C4-2B (cell line): ENCODE results near the gene SOAT2.

Experiments
- H3K27ac ChIP-seq: fragments of 450-650 bp; 2 replicates; pipeline ENCODE4 v1.5.1; 2017
- ZFX ChIP-seq: fragments of 450-650 bp; IDR thresholded peaks from 2 replicates; pipeline ENCODE4 v1.6.1; 2017
- TF ChIP-seq, protein P1 (sequence below): fragments of 450-650 bp; conservative IDR thresholded peaks from 2 replicates; pipeline ENCODE4 v1.5.1; 2017; ENCODE audit warnings: mild to moderate bottlenecking

SOAT2 gene

DNA sequence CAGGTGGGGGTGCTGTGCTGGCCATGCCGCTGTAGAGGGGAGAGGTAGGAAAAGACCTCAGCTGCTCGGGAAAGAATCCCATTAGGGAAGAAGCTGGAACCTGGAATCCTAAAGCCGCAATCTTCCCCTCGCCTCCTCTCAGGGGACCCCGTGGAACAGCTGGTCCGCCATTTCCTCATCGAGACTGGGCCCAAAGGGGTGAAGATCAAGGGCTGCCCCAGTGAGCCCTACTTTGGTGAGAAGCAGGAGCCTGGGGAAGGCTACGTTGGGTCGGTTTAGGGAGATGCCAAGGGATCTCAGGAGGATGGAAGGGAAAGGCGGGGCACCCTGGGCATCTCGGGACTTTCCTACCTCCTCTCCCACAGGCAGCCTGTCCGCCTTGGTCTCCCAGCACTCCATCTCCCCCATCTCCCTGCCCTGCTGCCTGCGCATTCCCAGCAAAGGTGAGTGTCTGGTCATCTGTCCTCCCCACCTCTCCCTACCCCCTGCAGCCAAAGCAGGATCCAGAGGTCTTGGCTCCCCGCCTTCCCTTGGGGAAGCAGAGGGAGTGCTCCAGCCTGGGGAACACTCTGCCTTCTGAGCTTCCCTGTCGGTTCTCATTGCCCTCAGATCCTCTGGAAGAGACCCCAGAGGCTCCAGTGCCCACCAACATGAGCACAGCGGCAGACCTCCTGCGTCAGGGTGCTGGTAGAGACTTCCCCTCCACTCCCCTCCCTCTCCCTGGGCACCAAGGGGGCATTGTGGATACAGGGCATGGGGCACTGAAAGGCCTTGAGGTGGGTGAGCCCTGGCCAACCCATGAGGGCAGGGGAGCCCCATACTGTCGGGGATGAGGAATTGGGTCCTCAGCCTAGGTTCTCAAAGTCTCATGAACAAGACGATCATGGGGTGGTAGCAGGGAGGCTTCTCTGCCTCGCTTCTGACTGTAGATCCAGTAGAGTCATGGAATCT lies 41.0 kb upstream of the SOAT2 start:
- TF ChIP-seq ZFX: no peak
- TF ChIP-seq, protein P1, sequence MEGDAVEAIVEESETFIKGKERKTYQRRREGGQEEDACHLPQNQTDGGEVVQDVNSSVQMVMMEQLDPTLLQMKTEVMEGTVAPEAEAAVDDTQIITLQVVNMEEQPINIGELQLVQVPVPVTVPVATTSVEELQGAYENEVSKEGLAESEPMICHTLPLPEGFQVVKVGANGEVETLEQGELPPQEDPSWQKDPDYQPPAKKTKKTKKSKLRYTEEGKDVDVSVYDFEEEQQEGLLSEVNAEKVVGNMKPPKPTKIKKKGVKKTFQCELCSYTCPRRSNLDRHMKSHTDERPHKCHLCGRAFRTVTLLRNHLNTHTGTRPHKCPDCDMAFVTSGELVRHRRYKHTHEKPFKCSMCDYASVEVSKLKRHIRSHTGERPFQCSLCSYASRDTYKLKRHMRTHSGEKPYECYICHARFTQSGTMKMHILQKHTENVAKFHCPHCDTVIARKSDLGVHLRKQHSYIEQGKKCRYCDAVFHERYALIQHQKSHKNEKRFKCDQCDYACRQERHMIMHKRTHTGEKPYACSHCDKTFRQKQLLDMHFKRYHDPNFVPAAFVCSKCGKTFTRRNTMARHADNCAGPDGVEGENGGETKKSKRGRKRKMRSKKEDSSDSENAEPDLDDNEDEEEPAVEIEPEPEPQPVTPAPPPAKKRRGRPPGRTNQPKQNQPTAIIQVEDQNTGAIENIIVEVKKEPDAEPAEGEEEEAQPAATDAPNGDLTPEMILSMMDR: peak; percentile 32
- peak overlapping the region; percentile 36 for H3K27ac ChIP-seq

DNA sequence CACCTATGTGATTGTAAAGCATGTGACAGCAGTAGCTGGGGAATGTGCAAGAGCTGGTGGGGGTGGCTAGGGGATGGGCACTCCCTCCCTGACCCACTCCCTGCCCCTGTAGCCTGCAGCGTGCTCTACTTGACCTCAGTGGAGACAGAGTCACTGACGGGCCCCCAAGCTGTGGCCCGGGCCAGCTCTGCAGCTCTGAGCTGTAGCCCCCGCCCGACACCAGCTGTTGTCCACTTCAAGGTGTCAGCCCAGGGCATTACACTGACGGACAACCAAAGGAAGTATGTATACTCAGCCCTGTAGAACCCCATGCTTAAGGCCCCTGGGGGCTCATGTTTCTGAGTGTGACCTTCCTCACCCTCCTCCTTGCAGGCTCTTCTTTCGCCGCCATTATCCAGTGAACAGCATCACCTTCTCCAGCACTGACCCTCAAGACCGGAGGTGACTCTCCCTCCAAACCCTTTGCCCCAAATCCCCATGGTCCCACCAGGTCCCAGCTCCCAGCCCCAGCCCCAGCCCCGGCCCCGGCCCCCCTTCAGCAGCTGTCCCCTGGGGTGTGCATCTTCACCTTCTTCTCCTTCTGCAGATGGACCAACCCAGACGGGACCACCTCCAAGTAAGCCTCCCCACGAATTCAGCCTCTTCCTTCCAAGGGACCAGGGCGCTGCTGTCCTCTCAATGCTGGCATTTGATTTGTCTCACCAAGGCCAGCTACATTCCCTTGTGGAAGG lies 40.1 kb upstream of the SOAT2 start:
- no peak overlapping the region for H3K27ac ChIP-seq
- TF ChIP-seq, protein P1: no peak
- TF ChIP-seq ZFX: no peak

DNA sequence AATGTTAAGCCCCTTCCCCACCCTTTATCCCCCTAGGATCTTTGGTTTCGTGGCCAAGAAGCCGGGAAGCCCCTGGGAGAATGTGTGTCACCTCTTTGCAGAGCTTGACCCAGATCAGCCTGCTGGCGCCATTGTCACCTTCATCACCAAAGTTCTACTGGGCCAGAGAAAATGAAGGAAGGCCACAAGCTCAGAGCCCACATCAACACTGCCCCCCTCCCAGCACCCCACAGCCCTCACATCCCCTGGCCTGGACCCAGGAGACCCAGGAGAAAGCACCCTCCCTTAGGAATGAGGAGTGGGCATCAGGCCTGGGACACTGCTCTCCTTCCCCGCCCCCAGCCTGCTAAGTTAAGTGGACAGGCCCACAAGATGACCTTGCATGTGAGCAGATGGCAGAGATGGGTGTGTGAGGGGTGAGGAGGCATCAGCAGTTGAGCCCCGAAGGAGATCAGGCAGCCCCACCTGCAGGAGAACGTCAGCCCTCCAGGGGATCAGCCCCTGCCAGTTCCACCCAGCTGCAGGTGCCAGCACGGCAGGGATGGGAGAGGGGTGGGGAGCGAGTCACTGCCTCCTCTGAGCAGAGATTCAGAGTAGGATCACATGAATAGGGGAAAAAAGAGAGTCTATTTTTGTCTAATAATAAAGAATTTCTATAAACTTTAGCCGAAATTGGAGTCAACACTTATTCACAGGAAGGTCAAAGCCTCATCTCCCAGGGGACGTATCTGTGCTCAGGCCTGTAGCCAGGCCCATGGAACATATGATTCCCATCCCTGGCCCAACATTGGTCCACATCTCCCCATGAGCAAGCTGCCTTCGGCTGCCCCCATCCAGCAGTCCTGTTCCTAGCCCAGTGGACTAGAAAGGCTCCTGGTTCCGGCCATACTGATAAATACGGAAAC lies 39.3 kb upstream of the SOAT2 start:
- no peak overlapping the region for H3K27ac ChIP-seq
- TF ChIP-seq, protein P1: no peak
- no peak for TF ChIP-seq ZFX

DNA sequence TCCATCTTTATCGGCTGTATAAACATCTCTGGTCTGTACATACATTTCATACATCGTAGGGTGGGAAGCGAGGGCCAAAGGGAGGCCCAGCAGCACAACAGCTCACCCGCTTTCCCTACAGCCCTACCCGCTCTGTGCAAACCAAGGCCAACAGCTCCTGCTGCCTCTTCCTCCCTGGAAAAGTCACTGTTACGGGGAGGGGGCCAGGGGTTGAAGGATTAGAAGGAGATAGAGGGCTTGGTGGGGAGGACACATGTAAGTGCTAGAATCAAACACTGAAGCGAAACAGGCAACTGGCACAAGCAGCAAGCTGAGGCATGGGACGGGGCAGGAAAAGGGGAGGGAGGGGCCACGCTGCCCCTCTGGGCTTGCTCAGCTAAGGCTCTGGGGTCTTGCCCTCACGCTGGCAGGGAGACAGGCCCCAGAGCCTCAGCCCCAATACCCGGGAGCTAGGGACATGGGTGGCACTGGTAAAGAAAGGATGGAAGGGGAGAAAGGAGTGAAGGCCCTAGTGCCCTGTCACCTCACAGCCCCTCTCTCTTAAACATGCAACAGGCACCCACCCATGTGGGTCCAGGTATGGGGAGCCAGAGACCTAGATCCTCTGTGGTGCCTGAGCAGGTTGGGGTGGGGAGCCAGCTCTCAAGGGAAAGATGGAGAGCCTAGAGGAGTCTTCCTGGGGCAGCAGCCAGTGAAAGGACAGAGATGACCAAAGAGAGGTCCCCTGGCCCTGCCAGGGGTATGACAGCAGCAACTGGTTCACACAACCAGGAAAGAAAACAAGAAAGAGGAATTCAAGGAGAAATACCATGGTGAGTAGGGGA lies 38.5 kb upstream of the SOAT2 start:
- TF ChIP-seq ZFX: no peak
- TF ChIP-seq, protein P1: no peak
- H3K27ac ChIP-seq: no peak overlapping the region

DNA sequence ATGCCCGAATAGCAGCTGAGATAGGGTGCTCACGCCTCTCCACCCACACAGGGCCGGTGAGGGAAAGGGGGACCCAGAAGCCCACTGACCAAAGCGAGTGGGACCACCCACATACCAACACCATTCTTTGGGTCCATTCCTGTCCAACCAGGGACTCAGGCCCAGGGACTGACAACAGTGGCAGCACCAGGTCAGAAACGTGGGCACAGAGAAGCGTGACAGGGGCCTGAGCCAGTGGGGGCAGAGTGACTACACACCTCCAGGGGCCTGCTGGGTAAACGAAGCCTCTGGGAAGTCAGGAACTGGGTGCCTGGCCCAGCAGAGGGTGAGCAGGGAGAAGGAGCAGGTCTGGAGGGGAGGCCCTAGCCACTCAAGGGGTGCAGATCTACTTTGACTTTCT lies 37.8 kb upstream of the SOAT2 start:
- no peak for TF ChIP-seq ZFX
- TF ChIP-seq, protein P1: no peak
- H3K27ac ChIP-seq: no peak overlapping the region

DNA sequence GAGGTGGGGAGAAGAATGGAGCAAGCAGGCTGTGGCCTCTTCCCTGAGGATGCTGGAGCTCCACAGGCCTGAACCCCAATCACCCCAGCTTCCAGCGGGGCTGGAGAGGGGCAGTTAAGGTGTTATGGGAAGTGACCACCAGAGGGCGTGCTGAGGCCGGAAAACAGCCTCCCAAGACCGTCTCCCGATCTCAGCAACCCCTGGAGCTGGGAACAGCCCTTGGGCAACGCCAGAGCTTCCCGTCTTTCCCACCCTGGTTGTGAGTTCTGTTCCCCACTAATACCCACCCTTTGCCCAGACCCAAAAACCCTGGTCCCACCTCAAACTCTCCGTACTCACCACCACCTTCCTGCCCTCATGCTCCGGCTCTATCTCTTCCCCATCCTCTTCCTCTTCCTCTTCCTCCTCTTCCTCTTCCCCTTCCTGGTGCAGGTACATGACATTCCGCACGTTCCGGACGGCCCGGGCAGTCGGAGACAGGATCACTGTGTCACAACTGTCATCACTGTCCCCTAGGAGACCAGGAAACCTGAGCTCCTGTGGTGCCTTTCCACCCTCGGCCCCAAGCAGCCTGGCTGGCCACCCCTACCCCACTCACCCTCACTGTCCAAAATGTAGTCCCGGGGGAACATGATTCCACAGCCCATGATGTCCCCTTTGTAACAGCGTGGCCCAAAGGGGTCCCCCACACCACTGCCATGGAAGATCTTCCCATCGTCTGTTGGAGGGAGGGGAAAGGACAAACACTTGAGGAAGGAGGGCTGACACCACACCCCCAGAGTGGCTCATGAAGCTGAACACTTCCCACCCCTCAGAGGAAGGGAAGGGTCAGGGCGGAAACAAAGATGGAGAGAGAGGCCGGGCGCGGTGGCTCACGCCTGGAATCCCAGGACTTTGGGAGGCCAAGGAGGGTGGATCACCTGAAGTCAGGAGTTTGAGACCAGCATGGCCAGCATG lies 37.0 kb upstream of the SOAT2 start:
- no peak for TF ChIP-seq ZFX
- TF ChIP-seq, protein P1: peak; percentile 93
- no peak overlapping the region for H3K27ac ChIP-seq
